ENCODE results near the gene EP300. TPM values are rescaled to one million over a fixed set of nuclear protein-coding genes. Genes with fewer than 3 reads are reported as not detected.
"Not testable (repeated sequence)": the region's sequence is repeated elsewhere in the genome, so short reads cannot be mapped to it uniquely, and the experiment has no call there.

EP300 gene
- total RNA-seq, 3 donors from 2014 or later = 61.7 to 92.1 (median 88.1) TPM

DNA sequence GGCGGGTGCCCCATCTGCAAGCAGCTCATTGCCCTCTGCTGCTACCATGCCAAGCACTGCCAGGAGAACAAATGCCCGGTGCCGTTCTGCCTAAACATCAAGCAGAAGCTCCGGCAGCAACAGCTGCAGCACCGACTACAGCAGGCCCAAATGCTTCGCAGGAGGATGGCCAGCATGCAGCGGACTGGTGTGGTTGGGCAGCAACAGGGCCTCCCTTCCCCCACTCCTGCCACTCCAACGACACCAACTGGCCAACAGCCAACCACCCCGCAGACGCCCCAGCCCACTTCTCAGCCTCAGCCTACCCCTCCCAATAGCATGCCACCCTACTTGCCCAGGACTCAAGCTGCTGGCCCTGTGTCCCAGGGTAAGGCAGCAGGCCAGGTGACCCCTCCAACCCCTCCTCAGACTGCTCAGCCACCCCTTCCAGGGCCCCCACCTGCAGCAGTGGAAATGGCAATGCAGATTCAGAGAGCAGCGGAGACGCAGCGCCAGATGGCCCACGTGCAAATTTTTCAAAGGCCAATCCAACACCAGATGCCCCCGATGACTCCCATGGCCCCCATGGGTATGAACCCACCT lies 84.7 kb downstream of the EP300 start:
- ATAC-seq (no peak), DNase-seq (no peak)
- no peaks in the 10 kb centered on the region for H3K9me3 ChIP-seq
- TF ChIP-seq CTCF (IDR thresholded peaks at IDR 0.05) = no peak
- peaks cover 29% of the 10 kb centered on the region for H3K36me3 ChIP-seq (ENCODE audit: low read depth)
- intact Hi-C loops (cut with DNase I, micrococcal nuclease) = no loop called here
- no peaks in the 10 kb centered on the region for H3K4me1 ChIP-seq (ENCODE audit: low read depth)
- no peak overlapping the region for H3K4me3 ChIP-seq

GRCh38 chr22:41177622-41178424 lies 85.4 kb downstream of the EP300 start:
- ATAC-seq (no peak), DNase-seq (no peak)
- no peak overlapping the region for H3K4me3 ChIP-seq
- TF ChIP-seq CTCF (IDR thresholded peaks at IDR 0.05) = no peak
- H3K9me3 ChIP-seq = no peaks in the 10 kb centered on the region
- peaks cover 23% of the 10 kb centered on the region for H3K36me3 ChIP-seq (ENCODE audit: low read depth)
- intact Hi-C loops (cut with DNase I, micrococcal nuclease) = no loop called here
- no peaks in the 10 kb centered on the region for H3K4me1 ChIP-seq (ENCODE audit: low read depth)

- Histone ChIP-seq H3K36me3 (ENCODE audit: low read depth) (peaks cover 18% of the 10 kb centered on the region), H3K4me1 (ENCODE audit: low read depth) (no peaks in the 10 kb centered on the region), H3K4me3 (no peak overlapping the region), H3K9me3 (no peaks in the 10 kb centered on the region)
- ATAC-seq (no peak), DNase-seq (peak in 1 of 3 donors; percentile 35)
- TF ChIP-seq CTCF (IDR thresholded peaks at IDR 0.05) = no peak
- intact Hi-C loops (cut with DNase I, micrococcal nuclease) = no loop called here
Observed at GRCh38 chr22:41178425-41178975, 86.1 kb downstream of the EP300 start.

GRCh38 chr22:41180362-41180761 lies 88.0 kb downstream of the EP300 start:
- intact Hi-C loops (cut with DNase I, micrococcal nuclease); ATAC-seq; H3K4me3 ChIP-seq; DNase-seq; H3K9me3 ChIP-seq; H3K4me1 ChIP-seq (ENCODE audit: low read depth): not testable (repeated sequence)
- peaks cover 10% of the 10 kb centered on the region for H3K36me3 ChIP-seq (ENCODE audit: low read depth)

- peaks cover 10% of the 10 kb centered on the region for H3K36me3 ChIP-seq (ENCODE audit: low read depth)
- no peak for TF ChIP-seq CTCF (IDR thresholded peaks at IDR 0.05)
- no peak for DNase-seq
- H3K9me3 ChIP-seq = no peaks in the 10 kb centered on the region
- no peaks in the 10 kb centered on the region for H3K4me1 ChIP-seq (ENCODE audit: low read depth)
- ATAC-seq = no peak
- intact Hi-C loops (cut with DNase I, micrococcal nuclease) = no loop called here
- no peak overlapping the region for H3K4me3 ChIP-seq
Observed at GRCh38 chr22:41180926-41181325, 88.5 kb downstream of the EP300 start.

All from mucosa of descending colon (tissue), 3 donors.